ENCODE measurements around the gene SLC27A5. TPM values are rescaled to one million over a fixed set of nuclear protein-coding genes. Genes with fewer than 3 reads are reported as not detected.

Gene SLC27A5
- total RNA-seq, 1 donor from 2014 or later: 4.7 TPM

DNA sequence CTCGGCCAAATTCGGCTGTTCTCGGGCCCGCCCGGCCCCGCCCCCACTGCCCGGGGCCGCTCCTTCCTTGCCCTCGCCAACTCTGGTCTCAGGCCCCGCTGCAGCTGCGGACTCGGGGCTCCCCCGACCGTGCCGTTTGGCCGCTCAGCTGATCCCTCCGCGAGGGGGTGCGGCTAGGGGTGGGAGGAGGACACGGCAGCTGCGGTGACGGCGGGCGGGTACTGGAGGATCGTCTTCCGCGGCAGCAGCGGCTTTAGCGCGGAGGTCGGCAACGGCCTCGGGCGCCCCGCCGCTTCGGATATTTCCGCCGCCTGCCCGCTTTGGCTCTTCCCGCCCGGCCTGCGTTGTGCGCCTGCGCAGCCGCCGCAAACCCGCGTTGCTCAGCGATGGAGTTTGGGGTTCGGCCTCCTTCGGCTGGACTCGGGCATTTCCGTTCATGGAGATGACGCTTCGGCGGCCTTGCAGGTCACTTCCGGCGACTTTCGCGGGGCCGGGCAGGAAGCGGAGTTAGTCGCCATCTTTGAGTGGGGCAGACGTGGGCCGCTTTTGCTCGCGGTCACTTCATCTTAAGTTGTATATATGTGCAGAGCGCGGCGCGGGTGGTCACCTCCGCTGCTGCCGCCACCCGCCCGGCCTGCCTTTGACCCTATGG lies 47.0 kb upstream of the SLC27A5 start:
- Mint-ChIP-seq H3K27me3 (ENCODE audit: unreplicated experiment) (peaks cover 29% of the 10 kb centered on the region), H3K27ac (ENCODE audit: unreplicated experiment) (peak overlapping the region; percentile 99), H3K9me3 (ENCODE audit: unreplicated experiment) (no peaks in the 10 kb centered on the region), H3K4me3 (ENCODE audit: unreplicated experiment) (peak overlapping the region; percentile 96), H3K36me3 (ENCODE audit: low read depth, unreplicated experiment) (peaks cover 30% of the 10 kb centered on the region), H3K4me1 (ENCODE audit: unreplicated experiment) (peaks cover 35% of the 10 kb centered on the region)
- DNase-seq (ENCODE audit: low spot score): peak; percentile 100
- TF ChIP-seq, protein P1, sequence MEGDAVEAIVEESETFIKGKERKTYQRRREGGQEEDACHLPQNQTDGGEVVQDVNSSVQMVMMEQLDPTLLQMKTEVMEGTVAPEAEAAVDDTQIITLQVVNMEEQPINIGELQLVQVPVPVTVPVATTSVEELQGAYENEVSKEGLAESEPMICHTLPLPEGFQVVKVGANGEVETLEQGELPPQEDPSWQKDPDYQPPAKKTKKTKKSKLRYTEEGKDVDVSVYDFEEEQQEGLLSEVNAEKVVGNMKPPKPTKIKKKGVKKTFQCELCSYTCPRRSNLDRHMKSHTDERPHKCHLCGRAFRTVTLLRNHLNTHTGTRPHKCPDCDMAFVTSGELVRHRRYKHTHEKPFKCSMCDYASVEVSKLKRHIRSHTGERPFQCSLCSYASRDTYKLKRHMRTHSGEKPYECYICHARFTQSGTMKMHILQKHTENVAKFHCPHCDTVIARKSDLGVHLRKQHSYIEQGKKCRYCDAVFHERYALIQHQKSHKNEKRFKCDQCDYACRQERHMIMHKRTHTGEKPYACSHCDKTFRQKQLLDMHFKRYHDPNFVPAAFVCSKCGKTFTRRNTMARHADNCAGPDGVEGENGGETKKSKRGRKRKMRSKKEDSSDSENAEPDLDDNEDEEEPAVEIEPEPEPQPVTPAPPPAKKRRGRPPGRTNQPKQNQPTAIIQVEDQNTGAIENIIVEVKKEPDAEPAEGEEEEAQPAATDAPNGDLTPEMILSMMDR (IDR thresholded peaks at IDR 0.05; ENCODE audit: unreplicated experiment): no peak

DNA sequence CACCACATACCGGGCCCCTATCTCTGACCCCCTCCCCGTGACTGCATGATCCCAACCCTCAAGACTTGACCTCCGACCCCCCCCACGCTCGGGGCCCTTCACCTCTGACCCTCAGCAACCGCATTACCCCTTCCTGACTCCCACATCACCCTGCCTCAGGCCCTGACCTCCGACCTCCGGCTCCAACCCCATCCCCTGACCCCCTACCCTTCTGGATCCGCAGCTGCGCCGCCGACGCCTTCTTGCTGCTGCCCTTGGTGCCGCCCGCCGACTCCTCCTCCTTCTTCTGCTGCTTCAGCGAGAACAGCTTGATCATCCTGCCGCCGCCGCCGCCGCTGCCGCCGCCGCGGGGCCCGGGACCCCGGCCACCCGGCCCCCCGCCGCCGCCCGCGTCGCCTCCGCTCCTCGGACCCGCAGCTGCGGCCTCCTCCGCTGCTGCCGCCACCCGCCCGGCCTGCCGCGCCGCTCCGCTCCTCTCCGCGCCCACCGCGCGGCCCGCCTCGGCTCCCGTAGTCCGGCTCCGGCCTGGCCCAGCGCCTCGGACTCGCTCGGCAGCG lies 46.4 kb upstream of the SLC27A5 start, which contains the start of gene UBE2M:
TSS of gene UBE2M (minus strand) at position 546 of the 557 bp plus-strand sequence. CDS start at position 316, 230 bp downstream.
- Mint-ChIP-seq H3K4me3 (ENCODE audit: unreplicated experiment) (peak within 1 kb of the TSS; percentile 98), H3K27me3 (ENCODE audit: unreplicated experiment) (peaks cover 25% of the 10 kb centered on the region), H3K27ac (ENCODE audit: unreplicated experiment) (peak within 1 kb of the TSS; percentile 99), H3K36me3 (ENCODE audit: low read depth, unreplicated experiment) (peaks cover 30% of the 10 kb centered on the region), H3K4me1 (ENCODE audit: unreplicated experiment) (peaks cover 34% of the 10 kb centered on the region), H3K9me3 (ENCODE audit: unreplicated experiment) (no peaks in the 10 kb centered on the region)
- DNase-seq (ENCODE audit: low spot score): no peak
- TF ChIP-seq, protein P1 (IDR thresholded peaks at IDR 0.05; ENCODE audit: unreplicated experiment): no peak

DNA sequence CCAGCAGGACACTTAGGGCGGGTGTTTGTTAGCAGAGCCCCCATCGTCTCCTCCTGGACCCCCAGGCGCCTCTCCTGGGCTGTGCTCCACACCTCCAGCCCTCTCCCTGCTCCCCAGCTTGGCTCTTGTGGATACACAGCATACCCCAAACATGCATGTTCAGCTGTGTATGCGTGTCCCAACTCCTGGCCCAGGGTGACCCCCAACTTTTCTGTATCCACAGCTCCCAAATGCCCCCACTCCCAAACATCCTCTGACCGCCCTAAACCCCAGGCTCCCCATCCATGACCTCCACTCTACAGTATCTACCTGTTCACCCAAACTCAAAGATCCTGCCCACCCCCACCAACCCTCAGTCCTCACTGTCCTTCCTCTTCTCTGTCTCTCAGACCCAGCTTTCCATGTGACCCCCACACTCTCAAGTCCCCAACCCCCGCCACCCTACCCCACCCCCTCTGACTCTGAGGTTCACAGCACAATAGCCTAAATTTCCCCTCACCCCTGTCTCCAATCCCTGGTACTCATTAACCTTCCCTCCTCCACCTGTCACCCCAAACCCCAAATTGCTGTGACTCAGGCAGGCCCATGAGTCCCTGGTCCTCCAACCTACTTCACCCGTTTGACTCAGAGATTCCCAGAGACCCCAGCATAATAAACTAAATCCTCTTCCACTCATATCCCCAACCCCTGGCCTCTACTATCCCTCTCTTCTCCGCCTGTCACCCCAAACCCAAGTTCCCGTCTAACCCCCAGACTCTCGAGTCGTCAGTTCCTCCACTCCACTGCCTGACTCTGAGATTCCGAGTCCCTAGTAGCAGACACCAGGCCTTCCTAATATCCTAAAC lies 45.7 kb upstream of the SLC27A5 start:
- Mint-ChIP-seq H3K4me3 (ENCODE audit: unreplicated experiment) (peak overlapping the region; percentile 98), H3K4me1 (ENCODE audit: unreplicated experiment) (peaks cover 34% of the 10 kb centered on the region), H3K9me3 (ENCODE audit: unreplicated experiment) (no peaks in the 10 kb centered on the region), H3K27me3 (ENCODE audit: unreplicated experiment) (peaks cover 25% of the 10 kb centered on the region), H3K36me3 (ENCODE audit: low read depth, unreplicated experiment) (peaks cover 35% of the 10 kb centered on the region), H3K27ac (ENCODE audit: unreplicated experiment) (peak overlapping the region; percentile 89)
- TF ChIP-seq, protein P1 (IDR thresholded peaks at IDR 0.05; ENCODE audit: unreplicated experiment): no peak
- DNase-seq (ENCODE audit: low spot score): no peak

DNA sequence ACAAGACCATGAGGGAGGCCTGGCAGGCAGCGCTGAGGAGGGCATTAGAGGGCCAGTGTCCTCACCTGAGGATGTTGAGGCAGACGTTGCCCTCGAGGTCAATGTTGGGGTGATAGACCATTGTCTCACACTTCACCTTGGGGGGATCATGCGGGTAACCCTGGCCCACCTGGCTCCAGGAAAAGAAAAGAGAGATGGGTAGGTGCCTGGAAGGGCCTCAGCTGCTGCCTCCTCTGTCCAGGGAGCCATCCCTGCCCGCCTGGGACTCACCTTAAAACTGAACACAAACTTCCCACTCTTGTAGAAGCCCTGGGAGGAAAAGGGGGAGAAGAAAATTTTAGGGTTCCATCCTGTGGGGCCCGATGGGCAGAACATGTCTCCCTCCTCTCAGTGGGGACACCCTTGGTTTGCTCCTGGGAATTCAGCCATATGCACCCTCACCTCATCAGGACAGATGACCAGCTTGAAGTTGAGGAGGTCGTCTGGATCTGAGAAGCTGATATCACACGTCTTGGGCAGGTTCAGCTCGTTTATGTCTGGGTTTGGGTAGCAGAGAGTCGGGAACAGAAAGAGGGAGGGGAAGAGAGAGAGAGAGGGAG lies 44.9 kb upstream of the SLC27A5 start:
- TF ChIP-seq, protein P1 (IDR thresholded peaks at IDR 0.05; ENCODE audit: unreplicated experiment): no peak
- H3K27me3 Mint-ChIP-seq (ENCODE audit: unreplicated experiment): peaks cover 25% of the 10 kb centered on the region
- no peaks in the 10 kb centered on the region for H3K9me3 Mint-ChIP-seq (ENCODE audit: unreplicated experiment)
- peak overlapping the region; percentile 98 for H3K4me3 Mint-ChIP-seq (ENCODE audit: unreplicated experiment)
- H3K27ac Mint-ChIP-seq (ENCODE audit: unreplicated experiment): peak overlapping the region; percentile 70
- peaks cover 34% of the 10 kb centered on the region for H3K4me1 Mint-ChIP-seq (ENCODE audit: unreplicated experiment)
- no peak for DNase-seq (ENCODE audit: low spot score)
- H3K36me3 Mint-ChIP-seq (ENCODE audit: low read depth, unreplicated experiment): peaks cover 41% of the 10 kb centered on the region

Data from endothelial cell (in vitro differentiated cells).